Measurements from ENCODE around the gene ZSCAN21.

GRCh38 chr7:100021297-100021696 is 28.3 kb upstream of the ZSCAN21 start:
- TF ChIP-seq FOXP2 (optimal IDR thresholded peaks at IDR 0.05; ENCODE audit: borderline replicate concordance, extremely low read depth, extremely low read length, insufficient read depth) (no peak), POLR2AphosphoS5 (IDR thresholded peaks at IDR 0.05; ENCODE audit: low read depth, low read length) (no peak), SIN3A (IDR thresholded peaks at IDR 0.05; ENCODE audit: borderline replicate concordance, insufficient read depth, low read length) (no peak), REST (IDR thresholded peaks at IDR 0.05; ENCODE audit: insufficient read depth in 1 of 2, low read depth in 2 of 2, low read length in 2 of 2) (no peak)

Data from PFSK-1 (cell line).